Esophagus muscularis mucosa (tissue), 3 donors: ENCODE measurements around the gene S1PR2.

ENCODE experiments used
- EP300 ChIP-seq: sonication (generic); formaldehyde crosslinking; IDR thresholded peaks from one replicate; pipeline ENCODE4 v1.6.1; 2017; ENCODE audit warnings: antibody characterized with exemption
- TF ChIP-seq, protein P1 (sequence below), 3 experiments: fragments of 200-600 bp in 2 of 3; fragments of 450-650 bp in 1 of 3; sonication (generic) in 2 of 3; IDR thresholded peaks; one replicate each; pipeline ENCODE4 v1.5.1; 2017 to 2019; ENCODE audit warnings: antibody characterized with exemption in 3 of 3, mild to moderate bottlenecking in 2 of 3, moderate library complexity in 1 of 3

DNA sequence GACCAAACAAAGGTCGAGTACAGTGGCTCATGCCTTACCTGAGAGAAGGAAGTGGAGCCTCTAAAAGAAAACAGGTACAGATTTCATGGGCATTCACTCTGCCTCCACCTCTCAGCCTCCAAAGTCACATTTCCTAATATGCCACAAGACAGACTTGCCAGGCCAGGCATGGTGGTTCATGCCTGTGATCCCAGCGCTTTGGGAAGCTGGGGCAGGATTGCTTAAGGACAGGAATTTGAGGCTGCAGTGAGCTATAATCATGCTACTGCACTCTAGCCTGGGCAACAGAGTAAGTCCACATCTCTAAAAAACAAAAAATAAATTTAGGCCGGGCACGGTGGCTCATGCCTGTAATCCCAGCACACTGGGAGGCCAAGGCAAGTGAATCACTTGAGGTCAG lies 25.5 kb downstream of the S1PR2 start:
- TF ChIP-seq EP300: no peak
- TF ChIP-seq, protein P1, sequence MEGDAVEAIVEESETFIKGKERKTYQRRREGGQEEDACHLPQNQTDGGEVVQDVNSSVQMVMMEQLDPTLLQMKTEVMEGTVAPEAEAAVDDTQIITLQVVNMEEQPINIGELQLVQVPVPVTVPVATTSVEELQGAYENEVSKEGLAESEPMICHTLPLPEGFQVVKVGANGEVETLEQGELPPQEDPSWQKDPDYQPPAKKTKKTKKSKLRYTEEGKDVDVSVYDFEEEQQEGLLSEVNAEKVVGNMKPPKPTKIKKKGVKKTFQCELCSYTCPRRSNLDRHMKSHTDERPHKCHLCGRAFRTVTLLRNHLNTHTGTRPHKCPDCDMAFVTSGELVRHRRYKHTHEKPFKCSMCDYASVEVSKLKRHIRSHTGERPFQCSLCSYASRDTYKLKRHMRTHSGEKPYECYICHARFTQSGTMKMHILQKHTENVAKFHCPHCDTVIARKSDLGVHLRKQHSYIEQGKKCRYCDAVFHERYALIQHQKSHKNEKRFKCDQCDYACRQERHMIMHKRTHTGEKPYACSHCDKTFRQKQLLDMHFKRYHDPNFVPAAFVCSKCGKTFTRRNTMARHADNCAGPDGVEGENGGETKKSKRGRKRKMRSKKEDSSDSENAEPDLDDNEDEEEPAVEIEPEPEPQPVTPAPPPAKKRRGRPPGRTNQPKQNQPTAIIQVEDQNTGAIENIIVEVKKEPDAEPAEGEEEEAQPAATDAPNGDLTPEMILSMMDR (IDR thresholded peaks at IDR 0.05): no peak
